AG09309 (cell line): ENCODE measurements around the gene ELK4.

ENCODE experiments used
- DNase-seq: peaks from one replicate; pipeline ENCODE4 v3.0.0-alpha.2; 2010; ENCODE audit warnings: low read depth
- H3K4me3 ChIP-seq: 2 replicates; pipeline ENCODE4 v1.5.1; 2011; ENCODE audit warnings: mild to moderate bottlenecking, low read depth, low read length, moderate library complexity; ENCODE audit not compliant: control insufficient read depth
- TF ChIP-seq, protein P1 (sequence below): IDR thresholded peaks from 2 replicates; pipeline ENCODE4 v1.5.1; 2011; ENCODE audit warnings: mild to moderate bottlenecking, low read depth, low read length, inconsistent platforms; ENCODE audit not compliant: insufficient read depth, control insufficient read depth; ENCODE audit errors: missing control alignments

ELK4 gene

DNA sequence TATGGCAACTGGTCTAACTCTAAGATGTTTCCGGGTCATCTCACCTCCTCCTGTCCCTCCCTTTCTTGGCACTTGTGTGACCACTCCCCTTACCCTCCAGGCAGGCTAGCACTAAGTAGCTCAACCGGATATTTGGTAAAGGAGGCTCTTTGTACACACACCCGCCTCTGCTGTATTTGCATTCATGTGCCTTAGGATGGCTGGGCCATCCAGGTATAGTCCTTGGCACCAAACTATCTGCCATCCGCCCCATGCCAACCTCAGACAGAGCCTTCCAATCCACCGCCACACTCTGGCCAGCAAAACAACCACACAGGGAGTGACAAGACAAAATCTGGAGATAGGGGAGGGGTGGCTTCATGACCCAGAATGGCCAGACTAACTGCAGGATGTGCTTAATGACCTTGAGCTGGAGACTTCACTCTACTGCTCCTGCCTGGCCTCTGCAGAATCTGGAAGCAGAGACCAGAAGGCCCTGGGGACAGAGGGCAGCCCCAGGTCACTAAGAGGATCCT lies 67.8 kb downstream of the ELK4 start:
- TF ChIP-seq, protein P1, sequence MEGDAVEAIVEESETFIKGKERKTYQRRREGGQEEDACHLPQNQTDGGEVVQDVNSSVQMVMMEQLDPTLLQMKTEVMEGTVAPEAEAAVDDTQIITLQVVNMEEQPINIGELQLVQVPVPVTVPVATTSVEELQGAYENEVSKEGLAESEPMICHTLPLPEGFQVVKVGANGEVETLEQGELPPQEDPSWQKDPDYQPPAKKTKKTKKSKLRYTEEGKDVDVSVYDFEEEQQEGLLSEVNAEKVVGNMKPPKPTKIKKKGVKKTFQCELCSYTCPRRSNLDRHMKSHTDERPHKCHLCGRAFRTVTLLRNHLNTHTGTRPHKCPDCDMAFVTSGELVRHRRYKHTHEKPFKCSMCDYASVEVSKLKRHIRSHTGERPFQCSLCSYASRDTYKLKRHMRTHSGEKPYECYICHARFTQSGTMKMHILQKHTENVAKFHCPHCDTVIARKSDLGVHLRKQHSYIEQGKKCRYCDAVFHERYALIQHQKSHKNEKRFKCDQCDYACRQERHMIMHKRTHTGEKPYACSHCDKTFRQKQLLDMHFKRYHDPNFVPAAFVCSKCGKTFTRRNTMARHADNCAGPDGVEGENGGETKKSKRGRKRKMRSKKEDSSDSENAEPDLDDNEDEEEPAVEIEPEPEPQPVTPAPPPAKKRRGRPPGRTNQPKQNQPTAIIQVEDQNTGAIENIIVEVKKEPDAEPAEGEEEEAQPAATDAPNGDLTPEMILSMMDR, result no peak
- no peak for DNase-seq
- H3K4me3 ChIP-seq, result no peak overlapping the region

DNA sequence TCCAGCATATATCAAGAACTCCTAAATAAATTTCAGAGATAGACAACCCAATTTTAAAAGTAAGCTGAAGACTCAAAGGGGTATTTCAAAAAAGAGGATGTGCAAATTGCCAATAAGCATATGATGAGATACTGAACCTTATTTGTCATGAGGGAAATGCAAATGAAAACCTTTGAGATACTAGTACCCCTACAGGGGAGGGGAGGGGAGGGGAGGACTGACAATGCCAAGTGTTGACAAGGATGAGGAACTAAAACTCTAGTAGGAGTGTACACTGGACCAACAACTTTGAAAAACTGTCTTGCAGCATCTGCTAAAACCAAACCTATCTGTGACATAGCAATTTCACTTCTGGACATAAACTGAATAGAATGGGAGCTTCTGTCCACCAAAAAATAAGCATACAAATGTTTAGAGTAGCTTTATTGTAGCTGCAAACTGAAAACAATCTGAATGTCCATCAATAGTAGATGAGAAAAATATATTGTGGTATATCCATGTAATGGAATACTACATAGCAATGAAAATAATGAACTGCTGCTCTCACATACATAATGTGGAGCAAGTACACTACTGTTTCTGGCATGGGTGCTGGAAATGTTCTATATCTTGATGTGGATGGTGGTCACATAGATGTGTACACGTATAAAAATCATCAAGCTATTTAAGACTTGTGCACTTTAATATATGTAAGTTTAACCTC lies 70.2 kb downstream of the ELK4 start:
- TF ChIP-seq, protein P1, result no peak
- H3K4me3 ChIP-seq, result no peak overlapping the region
- DNase-seq, result no peak
